ENCODE results near the gene KCNG1. TPM values are rescaled to one million over a fixed set of nuclear protein-coding genes. Genes with fewer than 3 reads are reported as not detected.

Gene KCNG1
- total and polyA plus RNA-seq, 2 of the 4 experiments (the other 2 are of a cell fraction) = 23.7 to 51.4 TPM

GRCh38 chr20:50953821-50954220 lies 69.1 kb downstream of the KCNG1 start:
- Histone ChIP-seq H2AK5ac (ENCODE audit: low read depth, low read length) (no peak overlapping the region), H4K5ac (ENCODE audit: low read depth, low read length) (no peak overlapping the region), H3K4me1 (ENCODE audit: control insufficient read depth, insufficient read depth, low read length) (peaks cover 2% of the 10 kb centered on the region; the same call in 1 of the 2 replicates), H4K91ac (ENCODE audit: insufficient read depth, low read depth, low read length) (no peak overlapping the region), H3K27me3 (ENCODE audit: control insufficient read depth, insufficient read depth, low read length) (no peaks in the 10 kb centered on the region), H3K27ac (ENCODE audit: insufficient read depth, low read length) (no peak overlapping the region), H3K9me3 (ENCODE audit: control insufficient read depth, insufficient read depth, low read length) (no peaks in the 10 kb centered on the region), H2BK120ac (ENCODE audit: low read depth, low read length) (no peak overlapping the region), H3K4me2 (ENCODE audit: low read depth, low read length) (no peak overlapping the region), H2AFZ (replicated peaks; ENCODE audit: low read length, poor library complexity) (no peak overlapping the region), H3K79me1 (ENCODE audit: low read depth in 1 of 2, low read length in 2 of 2) (peaks cover 4 to 49% of the 10 kb centered on the region in 2 experiments), H2BK5ac (ENCODE audit: low read depth, low read length, poor library complexity, severe bottlenecking) (no peak overlapping the region), H3K9ac (ENCODE audit: low read depth, low read length) (no peak overlapping the region), H3K9me1 (ENCODE audit: insufficient read depth, low read length) (peaks cover 3% of the 10 kb centered on the region; the same call in 1 of the 2 replicates), H2BK20ac (ENCODE audit: low read depth, low read length) (no peak overlapping the region), H3K4me3 (ENCODE audit: insufficient read depth, low read depth, low read length) (no peak overlapping the region), H3K4ac (ENCODE audit: low read depth, low read length) (no peak overlapping the region), H3K36me3 (ENCODE audit: control insufficient read depth, insufficient read depth, low read length) (peaks cover 18% of the 10 kb centered on the region), H3K14ac (replicated peaks; ENCODE audit: low read depth, low read length) (no peak overlapping the region), H3K18ac (ENCODE audit: low read depth, low read length) (no peak overlapping the region), H3K23ac (ENCODE audit: low read depth, low read length) (no peak overlapping the region), H2BK15ac (ENCODE audit: low read depth, low read length) (no peak overlapping the region), H4K8ac (ENCODE audit: low read depth in 2 of 2, low read length in 2 of 2) (no peak overlapping the region), H2AK9ac (replicated peaks; ENCODE audit: low read depth, low read length, poor library complexity) (no peak overlapping the region), H3K56ac (ENCODE audit: extremely low read depth, insufficient read depth, low read length) (no peak overlapping the region), H4K20me1 (ENCODE audit: insufficient read depth, low read length) (peaks cover 33% of the 10 kb centered on the region)
- BruUV-seq (replicated peaks) = no TSS peak
- DNase-seq (no peak), ATAC-seq (ENCODE audit: low read depth) (no peak)
- in situ Hi-C loops (cut with MboI; ENCODE audit: low sequenced_read_pairs) = no loop called here
- no peak for TF ChIP-seq POLR2A (IDR thresholded peaks at IDR 0.05; ENCODE audit: low read depth, low read length)
- TF ChIP-seq USF2 (IDR thresholded peaks at IDR 0.05; ENCODE audit: low read depth, low read length) = no peak
- no peak for TF ChIP-seq RFX5 (IDR thresholded peaks at IDR 0.05; ENCODE audit: low read depth, low read length)
- no peak for TF ChIP-seq CEBPB (IDR thresholded peaks at IDR 0.05; ENCODE audit: low read depth, low read length)
- TF ChIP-seq FOS (IDR thresholded peaks at IDR 0.05; ENCODE audit: low read depth, low read length) = no peak
- no peak for TF ChIP-seq RCOR1 (IDR thresholded peaks at IDR 0.05; ENCODE audit: insufficient replicate concordance, low read length)
- no peak for TF ChIP-seq MAZ (IDR thresholded peaks at IDR 0.05; ENCODE audit: borderline replicate concordance, low read depth, low read length)
- TF ChIP-seq CHD1 (IDR thresholded peaks at IDR 0.05; ENCODE audit: low read depth, low read length) = no peak
- no peak for TF ChIP-seq RAD21 (IDR thresholded peaks at IDR 0.05; ENCODE audit: low read length)
- TF ChIP-seq CTCF (conservative IDR thresholded peaks at IDR 0.05; ENCODE audit: low read depth, low read length) = no peak
- TF ChIP-seq MAFK (IDR thresholded peaks at IDR 0.05; ENCODE audit: low read depth, low read length) = no peak
- TF ChIP-seq MXI1 (IDR thresholded peaks at IDR 0.05; ENCODE audit: borderline replicate concordance, low read depth, low read length) = no peak
- TF ChIP-seq ELK1 (IDR thresholded peaks at IDR 0.05; ENCODE audit: borderline replicate concordance, low read depth, low read length) = no peak
- no peak for TF ChIP-seq BHLHE40 (IDR thresholded peaks at IDR 0.05; ENCODE audit: low read depth, low read length)
- TF ChIP-seq NFE2L2 (IDR thresholded peaks at IDR 0.05; ENCODE audit: low read depth, low read length) = no peak
- ChIA-PET POLR2A (ENCODE audit: unreplicated experiment) (no interaction called here), CTCF (no interaction called here)
- dilution Hi-C loops (cut with HindIII; ENCODE audit: low sequenced_read_pairs, unreplicated experiment) = no loop called here
- intact Hi-C loops (cut with micrococcal nuclease) = no loop called here

Data from IMR-90 (cell line).